B cell (primary cell): Measurements from ENCODE around the gene C21orf58.

ENCODE experiments used
- EZH2 ChIP-seq: IDR thresholded peaks from 2 replicates; pipeline ENCODE4 v1.6.1; 2012; ENCODE audit warnings: borderline replicate concordance, low read depth, mild to moderate bottlenecking, moderate library complexity, low read length; ENCODE audit not compliant: insufficient read depth, poor library complexity, severe bottlenecking
- TF ChIP-seq, protein P1 (sequence below): fragments of 200-600 bp; IDR thresholded peaks from one replicate; pipeline ENCODE4 v1.8.0; 2022; ENCODE audit warnings: antibody characterized with exemption, mild to moderate bottlenecking

DNA sequence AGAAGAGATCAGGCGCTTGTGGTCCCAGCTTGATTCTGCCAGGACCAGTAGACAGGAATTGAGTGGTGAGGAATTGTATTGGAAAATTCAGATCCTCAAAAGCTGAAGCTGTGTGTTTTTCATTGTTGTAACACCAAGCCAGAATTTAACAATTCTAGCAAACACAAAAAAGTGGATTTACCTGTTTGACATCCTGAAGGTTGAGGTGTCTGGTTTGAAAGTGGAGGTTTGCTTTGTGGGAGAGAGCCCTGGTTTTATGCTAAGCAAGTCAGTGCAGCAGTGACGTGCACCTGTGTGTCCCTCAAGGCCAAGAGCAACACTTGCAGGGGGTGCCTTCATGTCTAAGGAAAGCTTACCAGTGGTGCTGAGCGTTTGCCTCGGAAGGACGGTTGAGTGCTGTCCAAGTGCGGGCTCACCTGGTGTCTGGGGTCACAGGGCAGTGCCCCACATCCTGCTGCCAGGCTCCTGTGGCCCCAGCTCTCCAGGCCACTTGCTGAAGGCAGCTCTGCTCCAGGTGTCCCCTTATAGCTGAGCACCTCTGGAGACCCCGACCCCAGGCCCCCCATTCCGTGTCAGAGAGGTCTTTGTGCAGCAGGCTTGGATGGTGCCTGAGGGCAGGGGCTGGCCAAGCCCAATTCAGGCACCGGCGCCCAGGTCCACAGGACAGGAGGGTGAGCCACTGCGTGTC is 27.9 kb upstream of the C21orf58 start:
- TF ChIP-seq EZH2, result no peak
- TF ChIP-seq, protein P1, sequence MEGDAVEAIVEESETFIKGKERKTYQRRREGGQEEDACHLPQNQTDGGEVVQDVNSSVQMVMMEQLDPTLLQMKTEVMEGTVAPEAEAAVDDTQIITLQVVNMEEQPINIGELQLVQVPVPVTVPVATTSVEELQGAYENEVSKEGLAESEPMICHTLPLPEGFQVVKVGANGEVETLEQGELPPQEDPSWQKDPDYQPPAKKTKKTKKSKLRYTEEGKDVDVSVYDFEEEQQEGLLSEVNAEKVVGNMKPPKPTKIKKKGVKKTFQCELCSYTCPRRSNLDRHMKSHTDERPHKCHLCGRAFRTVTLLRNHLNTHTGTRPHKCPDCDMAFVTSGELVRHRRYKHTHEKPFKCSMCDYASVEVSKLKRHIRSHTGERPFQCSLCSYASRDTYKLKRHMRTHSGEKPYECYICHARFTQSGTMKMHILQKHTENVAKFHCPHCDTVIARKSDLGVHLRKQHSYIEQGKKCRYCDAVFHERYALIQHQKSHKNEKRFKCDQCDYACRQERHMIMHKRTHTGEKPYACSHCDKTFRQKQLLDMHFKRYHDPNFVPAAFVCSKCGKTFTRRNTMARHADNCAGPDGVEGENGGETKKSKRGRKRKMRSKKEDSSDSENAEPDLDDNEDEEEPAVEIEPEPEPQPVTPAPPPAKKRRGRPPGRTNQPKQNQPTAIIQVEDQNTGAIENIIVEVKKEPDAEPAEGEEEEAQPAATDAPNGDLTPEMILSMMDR, result no peak
